D721Med (cell line): ENCODE measurements around the gene GADD45GIP1.
"Not testable (repeated sequence)": the region's sequence is repeated elsewhere in the genome, so short reads cannot be mapped to it uniquely, and the experiment has no call there.

ENCODE experiments used
- DNase-seq: peaks from one replicate; pipeline ENCODE4 v3.0.0; 2011; ENCODE audit warnings: low spot score; ENCODE audit not compliant: insufficient read length
- FAIRE-seq: peaks from 2 replicates; lab custom pipeline; 2011; peaks lifted over from hg19 to GRCh38; lab: Jason Lieb, UNC
- CTCF ChIP-seq: IDR thresholded peaks from 2 replicates; pipeline ENCODE4 v1.5.1; 2012; ENCODE audit warnings: mild to moderate bottlenecking, control low read depth; ENCODE audit not compliant: insufficient read depth; ENCODE audit errors: missing control alignments

GADD45GIP1 gene

DNA sequence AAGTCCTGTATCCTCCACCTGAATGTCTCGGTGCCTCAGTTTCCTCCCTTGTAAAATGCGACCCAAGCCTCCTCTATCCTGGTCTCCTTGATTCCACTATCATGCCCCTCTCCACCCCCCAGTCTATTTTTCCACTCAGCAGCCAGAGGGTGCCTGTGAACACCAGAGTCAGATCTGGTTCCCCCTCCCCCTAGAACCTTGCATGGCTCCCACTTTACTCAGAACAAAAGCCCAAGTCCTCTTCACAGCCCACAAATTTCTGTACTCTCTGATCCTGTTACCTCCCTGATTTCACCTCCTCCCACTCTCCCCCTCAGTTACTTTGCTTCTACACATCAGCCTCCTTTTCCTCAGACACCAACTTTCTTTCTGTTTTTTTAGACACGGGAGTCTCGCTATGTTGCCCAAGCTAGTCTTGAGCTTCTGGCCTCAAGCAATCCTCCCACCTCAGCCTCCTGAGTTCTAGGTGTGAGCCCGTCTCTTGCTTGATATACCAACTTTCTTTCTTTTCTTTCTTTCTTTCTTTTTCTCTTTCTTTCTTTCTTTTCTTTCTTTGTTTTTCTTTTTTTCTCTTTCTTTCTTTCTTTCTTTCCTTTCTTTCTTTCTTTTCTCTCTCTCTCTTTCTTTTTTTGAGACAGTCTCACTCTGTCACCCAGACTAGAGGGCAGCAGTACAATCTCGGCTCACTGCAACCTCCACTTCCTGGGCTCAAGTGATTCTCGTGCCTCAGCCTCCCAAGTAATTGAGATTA is 13.2 kb upstream of the GADD45GIP1 start:
- TF ChIP-seq CTCF = no peak
- FAIRE-seq (no peak), DNase-seq (no peak)

DNA sequence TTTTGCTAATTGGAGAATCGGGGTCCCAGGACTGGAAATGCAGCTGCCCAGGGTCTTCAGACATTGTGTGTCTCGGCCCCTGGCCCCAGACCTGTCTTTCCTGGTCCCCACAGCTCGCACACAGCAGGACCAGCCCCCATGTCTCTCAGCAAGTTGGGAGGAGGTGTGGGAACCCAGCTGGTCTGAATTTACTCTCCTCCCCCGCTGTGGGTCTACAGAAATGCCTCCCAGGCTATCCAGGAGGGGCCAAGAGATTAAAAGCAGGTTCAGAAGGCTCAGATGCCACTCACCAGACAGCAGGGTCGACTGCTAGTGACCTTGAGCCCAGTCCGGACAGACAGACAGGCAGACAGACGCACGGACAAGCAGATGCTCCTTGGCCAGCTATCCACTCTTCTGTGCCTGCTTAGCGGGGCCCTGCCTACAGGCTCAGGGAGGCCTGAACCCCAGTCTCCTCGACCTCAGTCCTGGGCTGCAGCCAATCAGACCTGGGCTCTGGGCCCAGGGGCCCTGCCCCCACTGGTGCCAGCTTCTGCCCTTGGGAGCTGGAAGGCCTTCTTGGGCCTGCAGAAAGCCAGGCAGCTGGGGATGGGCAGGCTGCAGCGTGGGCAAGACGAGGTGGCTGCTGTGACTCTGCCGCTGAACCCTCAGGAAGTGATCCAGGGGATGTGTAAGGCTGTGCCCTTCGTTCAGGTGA is 12.4 kb upstream of the GADD45GIP1 start, which contains the start of gene DAND5:
Gene DAND5 (plus strand): TSS at position 285 of the 697 bp plus-strand sequence. CDS start 85 bp downstream, at position 370.
- DNase-seq (no peak), FAIRE-seq (no peak)
- TF ChIP-seq CTCF = no peak

DNA sequence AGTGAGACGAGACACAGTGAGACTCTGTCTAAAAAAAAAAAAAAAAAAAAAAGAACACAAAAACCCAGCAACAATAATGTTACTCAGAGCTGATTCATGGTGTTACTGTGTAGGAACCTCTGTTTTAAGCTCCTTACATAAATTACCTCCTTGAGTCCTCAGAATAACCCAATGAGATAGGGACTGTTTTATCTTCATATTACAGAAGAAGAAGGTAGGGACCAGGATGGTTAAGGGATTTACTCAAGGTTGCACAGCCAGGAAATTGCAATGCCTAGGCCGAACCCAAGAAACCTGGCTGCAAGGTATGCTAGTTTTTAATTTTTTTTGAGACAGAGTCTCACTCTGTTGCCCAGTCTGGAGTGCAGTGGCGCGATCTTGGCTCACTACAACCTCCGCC is 10.9 kb upstream of the GADD45GIP1 start:
- no peak for TF ChIP-seq CTCF
- DNase-seq (no peak), FAIRE-seq (no peak)

DNA sequence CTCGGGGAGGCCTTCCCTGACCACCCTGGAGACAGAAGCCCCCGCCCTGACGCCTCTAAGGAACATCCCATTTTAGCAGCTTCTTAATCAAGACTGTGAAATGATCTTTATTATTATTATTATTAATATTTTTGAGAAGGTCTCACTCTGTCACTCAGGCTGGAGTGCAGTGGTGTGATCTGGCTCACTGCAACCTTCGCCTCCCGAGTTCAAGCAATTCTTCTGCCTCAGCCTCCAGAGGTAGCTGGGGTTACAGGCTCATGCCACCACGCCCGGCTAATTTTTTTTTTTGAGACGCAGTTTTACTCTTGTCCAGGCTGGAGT is 8.8 kb upstream of the GADD45GIP1 start:
- no peak for TF ChIP-seq CTCF
- FAIRE-seq = no peak
- DNase-seq = no peak

GRCh38 chr19:12965017-12965811 is 8.2 kb upstream of the GADD45GIP1 start:
- TF ChIP-seq CTCF = peak; percentile 80
- FAIRE-seq = no peak
- no peak for DNase-seq

GRCh38 chr19:12959481-12959880 is 2.5 kb upstream of the GADD45GIP1 start:
- TF ChIP-seq CTCF = no peak
- FAIRE-seq (no peak), DNase-seq (no peak)

DNA sequence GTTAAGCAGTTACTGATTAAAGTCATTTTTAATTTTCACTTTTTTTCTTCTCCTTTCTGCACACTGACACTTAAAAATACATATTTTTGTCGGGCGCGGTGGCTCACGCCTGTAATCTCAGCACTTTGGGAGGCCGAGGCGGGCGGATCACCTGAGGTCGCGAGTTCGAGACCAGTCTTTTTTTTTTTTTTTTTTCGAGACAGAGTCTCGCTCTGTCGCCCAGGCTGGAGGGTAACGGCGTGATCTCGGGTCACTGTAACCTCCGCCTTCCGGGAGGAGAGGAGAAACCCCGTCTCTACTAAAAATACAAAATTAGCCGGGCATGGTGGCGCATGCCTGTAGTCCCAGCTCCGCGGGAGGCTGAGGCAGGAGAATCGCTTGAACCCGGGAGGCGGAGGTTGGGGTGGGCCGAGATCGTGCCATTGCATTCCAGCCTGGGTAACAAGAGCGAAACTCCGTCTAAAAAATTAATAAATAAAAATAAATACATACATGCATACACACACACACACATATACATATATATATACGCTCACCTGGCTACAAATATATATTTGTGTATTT is 448 bp upstream of the GADD45GIP1 start:
- not testable (repeated sequence) for FAIRE-seq, DNase-seq
